ENCODE data around the gene TBX10.
"Not testable (repeated sequence)": the region's sequence is repeated elsewhere in the genome, so short reads cannot be mapped to it uniquely, and the experiment has no call there.

The TBX10 gene

DNA sequence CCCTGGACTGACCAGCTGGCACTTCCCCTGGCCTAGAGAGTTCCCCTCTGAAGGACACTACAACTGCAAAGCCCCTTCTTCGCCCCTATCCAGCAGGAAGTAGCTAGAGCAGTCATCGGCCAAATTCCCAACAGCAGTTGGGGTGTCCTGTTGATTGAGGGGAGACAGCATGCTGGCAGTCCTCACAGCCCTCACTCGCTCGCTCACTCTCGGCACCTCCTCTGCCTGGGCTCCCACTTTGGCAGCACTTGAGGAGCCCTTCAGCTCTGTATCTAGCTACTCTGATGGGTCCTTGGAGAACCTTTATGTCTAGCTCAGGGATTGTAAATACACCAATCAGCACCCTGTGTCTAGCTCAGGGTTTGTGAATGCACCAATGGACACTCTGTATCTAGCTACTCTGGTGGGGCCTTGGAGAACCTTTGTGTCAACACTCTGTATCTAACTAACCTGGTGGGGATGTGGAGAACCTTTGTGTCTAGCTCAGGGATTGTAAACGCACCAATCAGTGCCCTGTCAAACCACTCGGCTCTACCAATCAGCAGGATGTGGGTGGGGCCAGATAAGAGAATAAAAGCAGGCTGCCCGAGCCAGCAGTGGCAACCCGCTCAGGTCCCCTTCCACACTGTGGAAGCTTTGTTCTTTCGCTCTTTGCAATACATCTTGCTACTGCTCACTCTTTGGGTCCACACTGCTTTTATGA is 13.3 kb downstream of the TBX10 start:
- peaks cover 14% of the 10 kb centered on the region for H3K4me1 Mint-ChIP-seq
- not testable (repeated sequence) for H3K27me3 Mint-ChIP-seq; H3K27ac Mint-ChIP-seq; DNase-seq (ENCODE audit: low spot score in 2 of 2); H3K36me3 Mint-ChIP-seq; H3K9me3 Mint-ChIP-seq; ATAC-seq (ENCODE audit: low read depth); H3K4me3 Mint-ChIP-seq

DNA sequence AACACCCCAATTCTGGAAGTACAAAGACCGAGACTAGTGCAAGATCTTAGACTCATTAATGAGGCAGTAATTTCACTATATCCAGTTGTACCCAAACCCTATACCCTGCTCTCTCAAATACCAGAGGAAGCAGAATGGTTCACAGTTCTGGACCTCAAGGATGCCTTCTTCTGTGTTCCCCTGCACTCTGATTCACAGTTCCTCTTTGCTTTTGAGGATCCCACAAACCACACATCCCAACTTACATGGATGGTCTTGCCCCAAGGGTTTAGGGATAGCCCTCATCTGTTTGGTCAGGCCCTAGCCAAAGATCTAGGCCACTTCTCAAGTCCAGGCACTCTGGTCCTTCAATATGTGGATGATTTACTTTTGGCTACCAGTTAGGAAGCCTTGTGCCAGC is 15.8 kb downstream of the TBX10 start:
- not testable (repeated sequence) for H3K9me3 Mint-ChIP-seq; H3K4me1 Mint-ChIP-seq; H3K27ac Mint-ChIP-seq; H3K27me3 Mint-ChIP-seq; DNase-seq (ENCODE audit: low spot score in 2 of 2); H3K36me3 Mint-ChIP-seq; ATAC-seq (ENCODE audit: low read depth); H3K4me3 Mint-ChIP-seq

DNA sequence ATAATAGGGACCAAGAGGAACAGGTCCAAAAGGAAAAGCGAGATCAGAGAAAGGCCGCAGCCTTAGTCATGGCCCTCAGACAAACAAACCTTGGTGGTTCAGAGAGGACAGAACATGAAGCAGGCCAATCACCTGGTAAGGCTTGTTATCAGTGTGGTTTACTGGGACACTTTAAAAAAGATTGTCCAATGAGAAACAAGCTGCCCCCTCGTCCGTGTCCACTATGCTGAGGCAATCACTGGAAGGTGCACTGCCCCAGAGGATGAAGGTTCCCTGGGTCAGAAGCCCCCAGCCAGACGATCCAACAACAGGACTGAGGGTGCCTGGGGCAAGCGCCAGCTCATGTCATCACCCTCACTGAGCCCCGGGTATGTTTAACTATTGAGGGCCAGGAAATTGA is 16.7 kb downstream of the TBX10 start:
- ATAC-seq (ENCODE audit: low read depth); H3K9me3 Mint-ChIP-seq; H3K36me3 Mint-ChIP-seq; H3K27me3 Mint-ChIP-seq; H3K4me3 Mint-ChIP-seq; DNase-seq (ENCODE audit: low spot score in 2 of 2); H3K4me1 Mint-ChIP-seq; H3K27ac Mint-ChIP-seq: not testable (repeated sequence)

DNA sequence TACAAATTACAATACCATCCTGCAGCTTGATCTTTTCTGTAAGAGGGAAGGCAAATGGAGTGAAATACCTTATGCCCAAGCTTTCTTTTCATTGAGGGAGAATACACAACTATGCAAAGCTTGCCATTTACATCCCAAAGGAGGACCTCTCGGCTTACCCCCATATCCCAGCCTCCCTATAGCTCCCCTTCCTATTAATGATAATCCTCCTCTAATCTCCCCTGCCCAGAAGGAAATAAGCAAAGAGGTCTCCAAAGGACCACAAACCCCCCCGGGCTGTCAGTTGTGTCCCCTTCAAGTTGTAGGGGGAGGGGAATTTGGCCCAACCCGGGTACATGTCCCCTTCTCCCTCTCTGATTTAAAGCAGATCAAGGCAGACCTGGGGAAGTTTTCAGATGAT is 17.6 kb downstream of the TBX10 start:
- not testable (repeated sequence) for H3K4me3 Mint-ChIP-seq; H3K27me3 Mint-ChIP-seq; H3K36me3 Mint-ChIP-seq; H3K4me1 Mint-ChIP-seq; ATAC-seq (ENCODE audit: low read depth); DNase-seq (ENCODE audit: low spot score in 2 of 2); H3K9me3 Mint-ChIP-seq; H3K27ac Mint-ChIP-seq

DNA sequence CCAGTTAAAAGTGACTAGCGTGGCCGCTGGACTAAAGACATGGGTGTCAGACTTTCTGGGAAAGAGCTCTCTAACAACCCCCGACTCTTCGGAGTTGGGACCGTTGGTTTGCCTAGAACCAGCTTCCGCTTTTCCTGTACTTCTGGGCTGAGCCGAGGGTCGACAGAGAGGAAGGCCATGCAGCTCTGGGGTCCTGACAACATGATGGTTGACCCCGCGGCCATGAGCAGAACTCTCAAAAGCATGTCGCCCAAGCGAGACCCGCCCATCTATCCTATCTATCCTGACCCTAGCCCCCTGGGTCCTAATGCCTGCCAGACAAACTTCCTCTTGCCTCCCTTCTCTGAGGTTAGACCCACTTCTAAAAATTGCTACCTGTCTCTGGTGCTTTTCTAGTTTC is 18.9 kb downstream of the TBX10 start:
- ATAC-seq (ENCODE audit: low read depth); H3K36me3 Mint-ChIP-seq; H3K4me3 Mint-ChIP-seq; H3K27ac Mint-ChIP-seq; H3K9me3 Mint-ChIP-seq; H3K4me1 Mint-ChIP-seq; DNase-seq (ENCODE audit: low spot score in 2 of 2); H3K27me3 Mint-ChIP-seq: not testable (repeated sequence)

DNA sequence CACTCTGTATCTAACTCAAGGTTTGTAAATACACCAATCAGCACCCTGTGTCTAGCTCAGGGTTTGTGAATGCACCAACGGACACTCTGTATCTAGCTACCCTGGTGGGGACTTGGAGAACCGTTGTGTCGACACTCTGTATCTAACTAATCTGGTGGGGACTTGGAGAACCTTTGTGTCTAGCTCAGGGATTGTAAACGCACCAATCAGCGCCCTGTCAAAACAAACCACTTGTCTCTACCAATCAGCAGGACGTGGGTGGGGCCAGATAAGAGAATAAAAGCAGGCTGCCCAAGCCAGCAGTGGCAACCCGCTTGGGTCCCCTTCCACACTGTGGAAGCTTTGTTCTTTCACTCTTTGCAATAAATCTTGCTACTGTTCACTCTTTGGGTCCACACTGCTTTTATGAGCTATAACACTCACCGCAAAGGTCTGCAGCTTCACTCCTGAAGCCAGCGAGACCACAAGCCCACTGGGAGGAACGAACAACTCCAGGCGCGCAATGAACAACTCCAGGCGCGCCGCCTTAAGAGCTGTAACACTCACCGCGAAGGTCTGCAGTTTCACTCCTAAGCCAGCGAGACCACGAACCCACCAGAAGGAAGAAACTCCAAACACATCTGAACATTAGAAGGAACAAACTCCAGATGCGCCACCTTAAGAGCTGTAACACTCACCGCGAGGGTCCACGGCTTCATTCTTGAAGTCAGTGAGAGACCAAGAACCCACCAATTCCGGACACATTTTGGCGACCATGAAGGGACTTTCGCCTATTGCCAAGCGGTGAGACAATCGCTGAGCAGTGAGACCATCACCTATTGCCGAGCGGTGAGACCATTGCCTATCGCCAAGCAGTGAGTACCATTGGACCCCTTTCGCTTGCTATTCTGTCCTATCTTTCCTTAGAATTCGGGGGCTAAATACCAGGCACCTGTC is 19.6 kb downstream of the TBX10 start:
- ATAC-seq (ENCODE audit: low read depth); H3K4me1 Mint-ChIP-seq; DNase-seq (ENCODE audit: low spot score in 2 of 2); H3K27ac Mint-ChIP-seq; H3K9me3 Mint-ChIP-seq; H3K27me3 Mint-ChIP-seq; H3K4me3 Mint-ChIP-seq; H3K36me3 Mint-ChIP-seq: not testable (repeated sequence)

DNA sequence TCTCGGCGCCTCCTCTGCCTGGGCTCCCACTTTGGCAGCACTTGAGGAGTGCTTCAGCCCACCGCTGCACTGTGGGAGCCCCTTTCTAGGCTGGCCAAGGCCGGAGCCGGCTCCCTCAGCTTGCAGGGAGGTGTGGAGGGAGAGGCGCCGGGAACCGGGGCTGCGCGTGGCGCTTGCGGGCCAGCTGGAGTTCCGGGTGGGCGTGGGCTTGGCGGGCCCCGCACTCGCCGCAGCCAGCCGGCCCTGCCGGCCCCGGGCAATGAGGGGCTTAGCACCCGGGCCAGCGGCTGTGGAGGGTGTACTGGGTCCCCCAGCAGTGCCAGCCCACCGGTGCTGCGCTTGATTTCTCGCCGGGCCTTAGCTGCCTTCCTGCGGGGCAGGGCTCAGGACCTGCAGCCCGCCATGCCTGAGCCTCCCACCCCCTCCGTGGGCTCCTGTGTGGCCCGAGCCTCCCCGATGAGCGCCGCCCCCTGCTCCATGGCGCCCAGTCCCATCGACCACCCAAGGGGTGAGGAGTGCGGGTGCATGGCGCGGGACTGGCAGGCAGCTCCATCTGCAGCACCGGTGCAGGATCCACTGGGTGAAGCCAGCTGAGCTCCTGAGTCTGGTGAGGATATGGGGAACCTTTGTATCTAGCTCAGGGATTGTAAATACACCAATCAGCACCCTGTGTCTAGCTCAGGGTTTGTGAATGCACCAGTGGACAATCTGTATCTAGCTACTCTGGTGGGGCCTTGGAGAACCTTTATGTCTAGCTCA is 20.5 kb downstream of the TBX10 start:
- not testable (repeated sequence) for H3K27me3 Mint-ChIP-seq; DNase-seq (ENCODE audit: low spot score in 2 of 2); H3K9me3 Mint-ChIP-seq; H3K36me3 Mint-ChIP-seq; ATAC-seq (ENCODE audit: low read depth); H3K4me3 Mint-ChIP-seq; H3K27ac Mint-ChIP-seq
- H3K4me1 Mint-ChIP-seq, result peaks cover 16% of the 10 kb centered on the region

DNA sequence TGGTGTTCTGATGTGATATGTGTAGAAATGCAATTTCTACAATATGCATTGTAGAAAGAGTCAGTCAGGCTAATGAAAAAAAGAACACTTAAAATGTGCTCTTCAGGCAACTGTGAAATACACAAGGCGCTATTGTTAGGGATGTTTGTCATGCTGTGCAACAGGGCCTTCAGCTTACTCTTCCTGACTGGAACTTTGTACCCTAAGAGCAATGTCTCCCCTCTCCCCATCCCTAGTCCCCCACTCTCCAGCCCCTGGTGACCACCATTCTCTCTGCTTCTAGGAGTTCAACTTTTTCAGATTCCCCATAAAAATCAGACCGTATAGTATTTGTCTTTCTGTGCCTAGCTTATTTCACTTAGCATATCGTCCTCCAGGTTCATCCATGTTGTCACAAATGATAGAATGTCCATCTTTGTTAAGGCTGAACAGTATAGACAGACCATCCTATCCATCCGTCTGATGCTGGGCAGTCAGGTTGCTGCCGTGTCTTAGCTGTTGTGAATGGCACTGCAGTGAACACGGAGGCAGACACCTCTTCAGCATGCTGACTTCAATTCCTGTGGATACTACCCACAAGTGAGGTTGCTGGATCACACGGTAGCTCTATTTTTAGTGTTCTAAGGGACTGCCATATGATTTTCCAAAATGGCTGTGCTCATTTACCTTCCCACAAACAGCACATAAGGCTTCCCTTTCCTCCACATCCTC is 22.2 kb downstream of the TBX10 start:
- H3K4me1 Mint-ChIP-seq, result peaks cover 24% of the 10 kb centered on the region
- H3K9me3 Mint-ChIP-seq, result no peaks in the 10 kb centered on the region
- ATAC-seq (ENCODE audit: low read depth) (no peak), DNase-seq (ENCODE audit: low spot score in 2 of 2) (no peak)
- no peaks in the 10 kb centered on the region for H3K27me3 Mint-ChIP-seq
- H3K36me3 Mint-ChIP-seq, result peaks cover 2% of the 10 kb centered on the region
- no peak overlapping the region for H3K27ac Mint-ChIP-seq
- no peak overlapping the region for H3K4me3 Mint-ChIP-seq

DNA sequence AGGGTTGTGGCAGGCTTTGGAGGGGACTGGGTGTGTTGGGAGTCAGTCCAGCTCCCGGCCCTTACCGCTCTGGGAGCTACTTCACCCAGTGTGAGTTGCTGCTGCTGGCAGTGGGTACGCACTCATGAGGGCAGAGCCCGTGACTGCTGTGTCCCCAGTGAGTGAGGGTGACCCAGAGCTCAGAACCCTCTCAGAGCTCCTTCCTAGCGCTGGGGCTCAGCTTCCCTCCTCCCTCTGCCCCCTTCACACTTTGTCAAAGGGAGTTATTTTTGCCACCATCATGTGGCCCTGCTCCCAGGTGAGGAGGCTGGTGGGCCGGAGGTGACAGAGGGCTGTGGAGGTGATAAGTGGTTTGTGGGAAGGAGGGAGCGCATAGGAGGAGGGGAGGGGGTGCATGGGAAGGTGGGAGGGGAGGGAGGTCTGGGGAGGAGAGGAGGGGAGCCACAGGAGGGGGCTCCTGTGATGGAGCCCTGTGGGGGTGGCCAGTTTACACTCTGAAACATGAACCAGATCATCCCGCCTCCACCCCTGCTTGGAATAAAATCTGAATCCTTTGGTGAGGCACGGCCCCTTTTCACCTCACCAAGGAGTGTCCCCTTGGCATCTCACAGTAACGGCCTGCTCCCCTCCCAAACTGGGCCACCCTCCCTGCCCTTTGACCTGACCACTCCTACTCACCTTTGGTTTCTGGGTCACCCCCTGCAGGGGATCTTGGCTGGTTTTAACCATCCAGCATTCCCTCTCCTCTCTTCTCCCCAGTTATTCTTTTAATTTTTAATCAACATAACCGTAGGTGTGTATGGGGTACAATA is 22.9 kb downstream of the TBX10 start:
- peaks cover 6% of the 10 kb centered on the region for H3K36me3 Mint-ChIP-seq
- no peak overlapping the region for H3K27ac Mint-ChIP-seq
- ATAC-seq (ENCODE audit: low read depth), result no peak
- no peaks in the 10 kb centered on the region for H3K27me3 Mint-ChIP-seq
- H3K4me1 Mint-ChIP-seq, result peaks cover 24% of the 10 kb centered on the region
- H3K9me3 Mint-ChIP-seq, result no peaks in the 10 kb centered on the region
- DNase-seq (ENCODE audit: low spot score in 2 of 2), result no peak
- no peak overlapping the region for H3K4me3 Mint-ChIP-seq

DNA sequence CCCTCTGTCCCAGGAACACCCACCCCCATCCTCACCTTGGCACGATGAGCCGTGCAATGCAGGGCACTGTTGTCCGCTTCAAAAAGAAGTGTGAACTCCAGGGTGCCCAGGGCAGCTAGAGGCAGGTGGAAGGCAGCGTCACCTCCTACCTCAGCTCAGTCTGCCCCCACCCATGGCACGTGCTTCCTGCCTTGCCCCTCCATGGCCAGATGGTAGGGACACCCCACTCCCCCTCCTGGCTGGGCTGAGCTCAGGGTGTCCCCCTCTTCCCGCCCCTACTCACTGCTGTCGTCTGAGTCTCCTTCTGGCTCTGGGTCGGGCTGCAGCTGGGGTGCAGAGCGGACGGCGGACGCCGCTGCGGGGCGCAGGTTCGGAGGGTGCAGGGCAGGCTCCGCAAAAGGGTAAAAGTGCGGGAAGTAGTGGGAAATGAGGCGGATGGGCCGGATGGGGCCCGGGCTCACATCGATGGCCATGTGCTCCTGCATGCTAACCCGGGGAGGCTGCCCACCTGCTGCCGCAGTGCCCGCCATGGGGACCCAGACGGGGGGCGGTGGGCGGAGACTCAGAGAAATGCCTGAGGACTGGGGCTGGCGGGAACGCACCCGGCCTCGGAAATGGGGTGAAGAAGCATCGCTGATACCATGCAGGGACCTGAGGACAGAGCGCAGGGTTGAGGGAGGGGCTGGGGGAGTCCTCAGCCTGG is 23.7 kb downstream of the TBX10 start:
- DNase-seq (ENCODE audit: low spot score in 2 of 2) (no peak), ATAC-seq (ENCODE audit: low read depth) (no peak)
- Mint-ChIP-seq H3K36me3 (peaks cover 6% of the 10 kb centered on the region), H3K4me1 (peaks cover 24% of the 10 kb centered on the region), H3K9me3 (no peaks in the 10 kb centered on the region), H3K4me3 (peak overlapping the region; percentile 34), H3K27me3 (no peaks in the 10 kb centered on the region), H3K27ac (peak overlapping the region; percentile 35)

DNA sequence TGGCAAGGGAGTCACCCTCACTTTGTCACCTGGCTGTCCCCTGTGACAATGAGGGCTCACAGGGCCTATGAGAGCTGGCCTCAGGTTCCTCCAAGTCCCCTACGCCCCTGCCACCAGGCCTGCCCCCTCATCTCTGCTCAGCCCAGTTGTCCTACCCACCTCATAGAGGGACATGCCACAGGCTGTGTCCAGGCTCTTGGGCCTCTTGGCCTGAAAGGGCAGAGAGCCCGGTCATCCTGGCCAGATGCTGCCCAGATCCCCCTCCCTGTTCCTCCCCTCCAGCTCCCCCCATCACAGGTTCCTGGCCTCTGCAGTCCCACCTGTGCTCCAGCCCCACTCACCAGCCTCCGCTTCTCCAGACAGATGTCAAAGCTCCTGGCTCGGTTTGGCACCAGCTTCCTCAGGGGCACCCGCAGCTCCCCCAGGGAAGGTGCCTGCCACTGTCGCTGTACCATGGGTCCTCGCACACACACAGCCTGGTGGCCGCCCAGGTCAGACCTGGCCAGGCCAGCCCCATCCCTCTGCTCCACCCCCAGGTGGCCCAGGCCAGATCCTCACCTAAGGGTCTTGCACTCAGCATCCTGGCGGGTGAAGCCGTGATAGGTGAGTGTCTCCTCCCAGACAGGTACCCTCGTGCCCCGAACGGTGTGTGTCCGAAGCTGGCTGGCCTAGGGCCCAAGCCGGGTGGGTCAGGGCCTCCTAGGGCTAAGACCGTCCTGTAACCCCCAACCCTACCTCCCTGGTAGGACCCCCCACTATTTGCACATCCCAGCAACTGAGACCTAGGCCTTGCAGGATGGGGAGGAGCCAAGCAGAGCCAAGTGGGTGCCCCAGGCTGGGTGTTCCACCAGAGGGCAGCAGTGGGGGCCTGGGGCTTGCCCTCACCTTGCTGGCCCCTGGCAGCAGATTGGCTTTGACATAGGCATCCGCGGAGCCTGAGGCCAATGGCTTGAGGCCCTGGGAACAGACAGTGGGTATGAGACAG is 24.5 kb downstream of the TBX10 start:
- H3K4me1 Mint-ChIP-seq, result peaks cover 24% of the 10 kb centered on the region
- DNase-seq (ENCODE audit: low spot score in 2 of 2), result peak in 1 of 2 donors; percentile 56
- no peaks in the 10 kb centered on the region for H3K9me3 Mint-ChIP-seq
- no peaks in the 10 kb centered on the region for H3K27me3 Mint-ChIP-seq
- peak overlapping the region; percentile 99 for H3K27ac Mint-ChIP-seq
- H3K4me3 Mint-ChIP-seq, result peak overlapping the region; percentile 80
- peaks cover 9% of the 10 kb centered on the region for H3K36me3 Mint-ChIP-seq
- no peak for ATAC-seq (ENCODE audit: low read depth)

Measured in memory B cell (primary cell).